Liver (tissue), 9 donors: Measurements from ENCODE around the gene CADM2. TPM values are rescaled to one million over a fixed set of nuclear protein-coding genes. Genes with fewer than 3 reads are reported as not detected.

ENCODE experiments used
- DNase-seq: peaks from one replicate; pipeline ENCODE4 v3.0.0-alpha.2; 2017; ENCODE audit warnings: low spot score
- H3K27ac ChIP-seq, 2 donors: one replicate each; pipeline ENCODE4 v1.7.0; 2013; ENCODE audit warnings: inconsistent platforms in 2 of 2, low read length in 2 of 2, control low read depth in 1 of 2, low read depth in 1 of 2, mild to moderate bottlenecking in 1 of 2
- H3K27me3 ChIP-seq, 4 donors: one replicate each; pipeline versions ENCODE4 v1.6.1 to v1.7.0; 2013; ENCODE audit warnings: low read length in 3 of 4, inconsistent platforms in 1 of 4, mild to moderate bottlenecking in 1 of 4, moderate library complexity in 1 of 4; ENCODE audit not compliant: control insufficient read depth in 4 of 4, insufficient read depth in 4 of 4
- H3K36me3 ChIP-seq, 4 donors: one replicate each; pipeline versions ENCODE4 v1.6.1 to v1.7.0; 2013; ENCODE audit warnings: low read length in 3 of 4, mild to moderate bottlenecking in 3 of 4, low read depth in 1 of 4, moderate library complexity in 1 of 4; ENCODE audit not compliant: control insufficient read depth in 4 of 4, insufficient read depth in 3 of 4
- H3K4me1 ChIP-seq, 4 donors: one replicate each; pipeline versions ENCODE4 v1.6.1 to v1.7.0; 2013; ENCODE audit warnings: low read length in 3 of 4, mild to moderate bottlenecking in 3 of 4, moderate library complexity in 1 of 4; ENCODE audit not compliant: control insufficient read depth in 4 of 4, insufficient read depth in 4 of 4
- H3K4me3 ChIP-seq, 3 donors: one replicate each; pipeline versions ENCODE4 v1.6.1 to v1.7.0; 2013; ENCODE audit warnings: low read length in 3 of 3, control low read depth in 1 of 3, low read depth in 1 of 3, mild to moderate bottlenecking in 1 of 3
- H3K9ac ChIP-seq, 2 donors: one replicate each; pipeline ENCODE4 v1.7.0; 2013; ENCODE audit warnings: low read length in 2 of 2, mild to moderate bottlenecking in 2 of 2, moderate library complexity in 2 of 2, control low read depth in 1 of 2, low read depth in 1 of 2
- H3K9me3 ChIP-seq, 4 donors: one replicate each; pipeline versions ENCODE4 v1.6.1 to v1.7.0; 2013; ENCODE audit warnings: low read length in 3 of 4; ENCODE audit not compliant: control insufficient read depth in 4 of 4
- CTCF ChIP-seq: fragments of 150-350 bp; IDR thresholded peaks from 2 replicates; pipeline ENCODE4 v1.5.1; 2017; ENCODE audit warnings: improper control_type of control experiment, low read depth, low read length; ENCODE audit not compliant: missing input control
- EGR1 ChIP-seq, 2 donors: IDR thresholded peaks; 2 replicates each; pipeline ENCODE4 v1.6.1; 2016 to 2018; ENCODE audit warnings: antibody characterized with exemption in 2 of 2, low read depth in 2 of 2
- FOXA1 ChIP-seq: IDR thresholded peaks from 2 replicates; pipeline ENCODE4 v1.6.1; 2016; ENCODE audit warnings: antibody characterized with exemption
- GABPA ChIP-seq, 2 donors: IDR thresholded peaks in 1 of 2; conservative IDR thresholded peaks in 1 of 2; 2 replicates each; pipeline ENCODE4 v1.6.1; 2016; ENCODE audit warnings: antibody characterized with exemption in 2 of 2, mild to moderate bottlenecking in 1 of 2, moderate library complexity in 1 of 2
- HNF4A ChIP-seq, 2 donors: conservative IDR thresholded peaks; 2 replicates each; pipeline ENCODE4 v1.6.1; 2016; ENCODE audit warnings: antibody characterized with exemption in 2 of 2, mild to moderate bottlenecking in 2 of 2
- HNF4G ChIP-seq: IDR thresholded peaks from 2 replicates; pipeline ENCODE4 v1.6.1; 2016; ENCODE audit warnings: antibody characterized with exemption
- MAX ChIP-seq: IDR thresholded peaks from 2 replicates; pipeline ENCODE4 v1.6.1; 2016; ENCODE audit warnings: antibody characterized with exemption
- RAD21 ChIP-seq, 2 donors: IDR thresholded peaks; 2 replicates each; pipeline ENCODE4 v1.6.1; 2016; ENCODE audit warnings: antibody characterized with exemption in 2 of 2, mild to moderate bottlenecking in 2 of 2
- REST ChIP-seq: IDR thresholded peaks from 2 replicates; pipeline ENCODE4 v1.6.1; 2016; ENCODE audit warnings: antibody characterized with exemption, mild to moderate bottlenecking
- RXRA ChIP-seq, 2 donors: IDR thresholded peaks; 2 replicates each; pipeline ENCODE4 v1.6.1; 2017 to 2018; ENCODE audit warnings: antibody characterized with exemption in 2 of 2, mild to moderate bottlenecking in 1 of 2
- ZBTB33 ChIP-seq: IDR thresholded peaks from 2 replicates; pipeline ENCODE4 v1.6.1; 2016; ENCODE audit warnings: antibody characterized with exemption
- WGBS: extraction: QIAGEN DNeasy Blood & Tissue Kit; methylation state at CpG from one replicate; pipeline ENCODE4 v1.1.7; 2013; 5-methylcytosine and 5-hydroxymethylcytosine counted together
- polyA plus RNA-seq, 2 donors: library from polyadenylated mRNA; stranded (reverse) in 1 of 2; unstranded in 1 of 2; fragments of 200-250 nt in 1 of 2; fragments of >200 nt in 1 of 2; fragmentation: Nextera tagmentation in 1 of 2; extraction: Ambion mirVana in 1 of 2; gene quantifications; one replicate each; pipeline versions ENCODE4 v1.2.1 to v1.2.3, GENCODE V29; 2013 to 2015
- total RNA-seq, 2 donors: library from RNA; depleted of rRNA; stranded (reverse); fragments of >200 nt; gene quantifications; one replicate each; pipeline ENCODE4 v1.2.3, GENCODE V29; 2014
- donor health status: healthy.
- donor health status: healthy.
- donor health status: healthy.
- donor health status: healthy.
- donor health status: healthy.

The CADM2 gene
- total and polyA plus RNA-seq, 4 donors: 0.35 to 0.92 (median 0.51) TPM

GRCh38 chr3:84968701-84969235, 10.0 kb downstream of the CADM2 start:
- 76% methylated on average over 2 of the region's 2 CpGs for WGBS
- peaks cover 0 to 4% (median 1%) of the 10 kb centered on the region in 4 donors for H3K27me3 ChIP-seq
- no peaks in the 10 kb centered on the region for H3K4me1 ChIP-seq
- H3K4me3 ChIP-seq: no peak overlapping the region
- no peak overlapping the region for H3K27ac ChIP-seq
- H3K9me3 ChIP-seq: no peaks in the 10 kb centered on the region
- no peaks in the 10 kb centered on the region for H3K36me3 ChIP-seq
- no peak overlapping the region for H3K9ac ChIP-seq
- TF ChIP-seq GABPA (IDR thresholded peaks at IDR 0.05 in 1 of 2, conservative IDR thresholded peaks at IDR 0.05 in 1 of 2): no peak
- TF ChIP-seq HNF4A (conservative IDR thresholded peaks at IDR 0.05): no peak
- no peak for TF ChIP-seq EGR1 (IDR thresholded peaks at IDR 0.05; ENCODE audit: low read depth in 2 of 2)
- TF ChIP-seq HNF4G: no peak
- TF ChIP-seq ZBTB33: no peak
- TF ChIP-seq RAD21 (IDR thresholded peaks at IDR 0.05): no peak
- no peak for TF ChIP-seq MAX
- no peak for TF ChIP-seq REST
- DNase-seq: no peak

GRCh38 chr3:84974347-84974746, 15.6 kb downstream of the CADM2 start:
- no peak for DNase-seq
- H3K27me3 ChIP-seq: peaks cover 0 to 2% (median 1%) of the 10 kb centered on the region in 4 donors
- no peaks in the 10 kb centered on the region for H3K36me3 ChIP-seq
- peak; percentile 29 for TF ChIP-seq CTCF
- TF ChIP-seq RXRA (IDR thresholded peaks at IDR 0.05): no peak
- TF ChIP-seq RAD21 (IDR thresholded peaks at IDR 0.05): peak; percentile 78 to 82
- no peak for TF ChIP-seq FOXA1
- TF ChIP-seq HNF4G: no peak
- no peaks in the 10 kb centered on the region for H3K9me3 ChIP-seq
- no peak overlapping the region for H3K4me3 ChIP-seq
- no peak overlapping the region for H3K9ac ChIP-seq
- H3K4me1 ChIP-seq: no peaks in the 10 kb centered on the region
- H3K27ac ChIP-seq: no peak overlapping the region
